IPS DF 19.7 (cell line): ENCODE data around the gene ALDOA.
"Not testable (repeated sequence)": the region's sequence is repeated elsewhere in the genome, so short reads cannot be mapped to it uniquely, and the experiment has no call there.

ENCODE experiments used
- DNase-seq: peaks from one replicate; pipeline ENCODE4 v3.0.0-alpha.2; 2013; ENCODE audit warnings: low read depth, low spot score

Gene ALDOA

GRCh38 chr16:30090610-30091331 is 25.2 kb downstream of the ALDOA start:
- DNase-seq: no peak

- no peak for DNase-seq
Measured at GRCh38 chr16:30091474-30092372, 26.2 kb downstream of the ALDOA start, which contains the start of gene TBX6. TSS of gene TBX6 (minus strand) at chr16:30091924. CDS start at chr16:30091193, 731 bp downstream.

GRCh38 chr16:30092373-30093010 is 26.9 kb downstream of the ALDOA start:
- DNase-seq: no peak

- no peak for DNase-seq
Measured at GRCh38 chr16:30094541-30095165, 29.1 kb downstream of the ALDOA start.

DNA sequence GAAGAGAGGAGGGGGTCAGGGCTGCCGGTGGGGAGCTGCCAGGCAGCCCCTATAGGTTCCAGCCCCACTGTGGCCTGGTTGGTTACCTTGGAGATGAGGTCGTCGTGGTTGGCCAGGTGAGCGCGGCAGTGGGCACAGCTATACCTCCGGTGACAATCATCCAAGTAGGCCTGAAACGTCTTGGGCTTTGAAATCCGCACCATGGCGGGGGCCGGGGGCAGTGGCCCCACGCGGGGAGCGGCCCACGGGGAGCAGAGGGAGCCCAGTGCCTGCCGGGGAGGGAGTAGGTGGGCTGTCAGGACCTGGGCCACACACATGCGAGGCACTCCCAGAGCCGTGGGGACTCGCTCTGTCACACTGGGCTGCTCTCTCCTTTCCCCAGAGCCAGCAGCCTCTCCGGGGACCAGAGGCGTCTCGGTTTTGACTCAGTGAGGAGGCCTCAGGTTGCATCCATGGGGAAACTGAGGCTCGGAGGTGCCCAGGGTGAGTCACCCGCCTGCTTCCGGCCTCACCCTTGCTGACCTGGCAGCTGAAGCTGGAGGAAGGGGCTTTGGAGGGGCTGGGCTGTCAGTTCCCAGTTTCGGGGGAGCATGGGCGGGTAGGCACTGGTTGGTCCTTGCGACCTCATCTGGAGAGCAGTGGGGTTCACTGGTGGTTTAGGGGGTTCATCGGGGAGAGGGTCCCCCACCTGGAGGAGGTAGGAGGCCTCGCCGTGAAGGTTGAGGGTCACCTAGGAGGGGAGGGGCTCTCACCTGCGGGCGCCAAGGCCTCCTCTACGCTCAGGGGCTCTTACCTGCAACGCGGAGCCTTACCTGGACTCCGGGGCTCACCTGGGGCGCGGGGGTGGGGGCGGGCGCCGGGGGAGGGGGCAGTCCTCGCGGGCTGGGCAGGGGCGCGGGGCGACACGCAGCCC is 29.9 kb downstream of the ALDOA start:
- no peak for DNase-seq

GRCh38 chr16:30096105-30096861 is 30.7 kb downstream of the ALDOA start, which contains the start of gene YPEL3:
TSS of gene YPEL3 (minus strand) at chr16:30096213. CDS start at chr16:30095482, 731 bp downstream.
- no peak for DNase-seq

- no peak for DNase-seq
Measured at GRCh38 chr16:30096862-30097563, 31.5 kb downstream of the ALDOA start.

DNA sequence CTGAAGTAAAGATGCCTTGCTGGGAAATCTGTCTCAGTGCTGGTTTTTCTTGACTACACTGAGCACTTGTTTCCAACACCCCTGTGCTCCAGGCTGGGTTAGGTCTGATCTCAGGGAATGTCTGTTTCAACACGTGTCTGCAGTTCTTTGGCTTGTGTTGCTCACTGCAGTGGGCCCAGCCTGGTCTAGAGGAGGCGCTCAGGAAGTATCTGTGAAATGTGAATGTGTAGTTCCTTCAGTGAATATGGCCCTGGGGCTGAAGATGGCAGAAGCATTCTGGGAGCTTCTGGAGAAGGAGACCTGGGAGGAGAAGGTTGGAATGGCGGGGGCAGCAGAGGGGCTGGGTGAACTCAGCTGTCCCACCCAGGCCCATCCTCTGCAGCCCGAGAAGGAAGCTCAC is 38.5 kb downstream of the ALDOA start:
- DNase-seq: no peak

DNA sequence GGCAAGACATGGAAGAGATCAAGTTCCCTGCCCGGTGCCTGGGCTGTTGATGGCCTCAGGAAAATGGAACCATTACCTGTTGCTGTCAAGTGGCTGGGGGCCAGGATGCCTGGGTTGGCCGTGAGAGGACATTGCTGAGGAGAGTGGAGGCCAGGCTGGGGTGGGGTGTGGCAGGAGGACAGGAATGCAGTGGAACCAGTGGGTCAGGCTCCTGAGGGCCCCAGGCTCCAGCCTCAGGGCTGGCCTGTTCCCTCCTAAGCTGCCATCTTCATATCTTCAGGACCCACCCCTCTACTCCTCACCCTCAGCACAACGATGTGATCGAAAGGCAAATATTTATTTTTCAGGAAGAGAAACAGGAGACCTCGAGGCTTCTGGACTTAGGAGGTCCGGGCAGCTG is 38.9 kb downstream of the ALDOA start:
- DNase-seq: no peak

DNA sequence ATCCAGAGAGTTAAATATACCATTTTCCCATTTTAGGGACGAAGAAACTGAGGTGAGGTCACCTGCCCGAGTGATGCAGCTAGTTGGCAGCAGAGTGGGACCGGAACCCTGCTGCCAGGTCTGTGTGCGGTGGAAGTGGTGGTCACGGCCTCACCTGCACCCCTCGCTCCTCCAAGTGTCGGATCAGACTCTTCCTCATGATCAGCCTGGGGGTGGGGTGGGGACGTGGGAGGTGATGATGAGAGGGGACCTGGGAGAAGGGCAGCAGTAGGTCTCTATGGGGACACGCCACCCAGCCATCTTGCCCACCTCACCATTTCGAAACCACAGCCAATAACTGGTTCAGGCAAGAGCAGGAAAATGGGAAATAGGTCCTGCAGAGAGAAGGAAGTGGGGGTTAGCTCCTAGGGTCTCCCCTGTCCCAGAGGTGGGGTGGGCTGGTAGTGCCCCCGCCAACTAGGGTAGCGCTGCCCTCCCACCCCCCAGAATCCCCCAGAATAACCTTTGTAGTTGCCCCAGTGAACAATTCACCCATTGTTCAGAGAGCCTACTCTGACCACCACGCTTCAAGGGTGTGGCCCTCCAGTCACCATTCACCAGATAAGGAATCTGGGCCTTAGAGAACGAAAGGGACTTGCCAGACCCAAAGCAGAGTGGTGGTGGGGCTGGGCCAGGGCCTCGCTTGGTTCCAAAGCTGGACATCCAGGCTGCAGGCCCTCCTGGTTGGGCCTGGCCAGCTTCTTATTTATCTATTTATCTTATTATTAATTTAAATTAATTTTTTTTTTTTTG is 42.7 kb downstream of the ALDOA start:
- no peak for DNase-seq

- DNase-seq: no peak
Measured at GRCh38 chr16:30110661-30111060, 45.1 kb downstream of the ALDOA start.

DNA sequence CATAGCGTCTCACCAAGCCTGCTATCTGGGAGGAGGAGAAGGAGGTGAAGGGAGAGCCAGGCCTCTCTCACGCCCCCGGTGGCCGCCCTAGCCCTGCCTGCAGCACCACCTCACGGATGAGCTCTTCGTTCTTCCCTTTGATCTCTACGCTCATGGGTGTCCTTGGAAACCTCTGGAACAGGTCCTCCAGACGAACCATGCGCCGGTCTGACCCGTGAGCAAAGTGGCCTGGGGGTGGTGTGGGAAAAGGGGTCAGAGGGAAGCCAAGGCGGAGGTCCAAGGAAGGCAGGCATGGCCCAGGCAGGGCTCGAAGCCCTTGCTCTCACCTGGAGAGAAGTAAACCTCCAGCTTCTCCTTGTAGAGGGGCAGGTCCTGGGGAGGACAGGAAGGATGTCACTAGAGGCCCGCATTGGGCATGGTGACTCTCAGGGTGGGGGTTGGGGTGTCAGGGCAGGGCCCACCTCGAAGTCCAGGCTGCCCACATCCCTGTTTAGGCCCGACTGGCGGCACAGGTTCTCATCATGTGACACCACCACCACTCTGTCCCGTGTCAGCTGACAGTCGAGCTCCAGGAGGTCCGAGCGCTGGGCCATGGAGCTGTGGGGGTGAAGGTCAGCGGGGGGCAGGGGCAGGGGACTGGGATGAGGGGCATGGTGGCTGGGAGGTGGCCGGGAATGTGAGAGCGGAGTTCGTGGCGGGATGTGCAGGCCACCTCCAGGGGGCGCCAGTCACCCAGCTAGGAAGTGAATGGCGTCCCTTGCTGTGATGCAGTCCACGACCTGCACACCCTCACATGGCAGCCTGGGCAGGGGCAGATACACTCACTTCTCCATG is 46.9 kb downstream of the ALDOA start:
- no peak for DNase-seq

- no peak for DNase-seq
Measured at GRCh38 chr16:30113031-30113710, 47.6 kb downstream of the ALDOA start, which contains the start of gene GDPD3. TSS of gene GDPD3 (minus strand) at chr16:30113537. CDS start at chr16:30113478, 59 bp downstream.

DNA sequence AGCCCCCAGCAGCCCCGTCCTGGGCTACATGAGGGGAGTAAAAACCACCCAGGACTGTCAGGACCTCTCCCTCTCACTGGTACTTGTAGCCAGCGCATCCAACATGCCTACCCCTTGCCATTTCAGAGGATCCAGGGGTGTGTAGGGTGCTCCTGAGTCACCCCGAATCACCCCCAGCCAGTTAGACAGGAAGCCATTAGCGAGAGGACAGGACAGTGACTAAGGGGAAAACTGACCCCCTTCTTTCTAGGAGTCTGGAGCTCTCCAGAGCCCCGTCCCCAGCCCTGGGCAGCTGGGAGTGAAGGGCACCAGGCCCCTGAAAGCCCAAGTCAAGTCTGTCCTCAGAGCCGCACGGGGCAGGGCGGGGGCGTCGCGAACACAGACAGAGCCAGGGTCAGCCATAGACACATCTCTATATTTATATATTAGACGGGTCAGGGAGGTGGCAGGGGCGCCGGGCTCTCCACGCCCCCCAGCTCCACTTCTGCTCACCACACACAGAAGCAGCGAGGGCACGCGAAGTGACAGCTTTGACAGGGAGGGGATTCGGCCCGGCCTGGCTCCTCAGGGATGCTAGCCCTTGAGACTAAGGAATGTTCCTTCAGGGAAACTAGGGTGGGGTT is 48.3 kb downstream of the ALDOA start:
- no peak for DNase-seq

GRCh38 chr16:30114411-30114810 is 48.9 kb downstream of the ALDOA start:
- DNase-seq: no peak

- not testable (repeated sequence) for DNase-seq
Measured at GRCh38 chr16:30114833-30115232, 49.3 kb downstream of the ALDOA start.
